GM21390 (cell line): ENCODE measurements around the gene CXCR5.
A peak's percentile ranks its signal among the peaks of the same experiment; 100 is the strongest.

ENCODE experiments used
- ATAC-seq: cut with Tn5 transposase; IDR thresholded peaks from one replicate; pipeline ENCODE4 v1.9.1; 2021; ENCODE audit not compliant: unreplicated experiment

CXCR5 gene

GRCh38 chr11:118876286-118876685, 7.4 kb upstream of the CXCR5 start:
- ATAC-seq = no peak

DNA sequence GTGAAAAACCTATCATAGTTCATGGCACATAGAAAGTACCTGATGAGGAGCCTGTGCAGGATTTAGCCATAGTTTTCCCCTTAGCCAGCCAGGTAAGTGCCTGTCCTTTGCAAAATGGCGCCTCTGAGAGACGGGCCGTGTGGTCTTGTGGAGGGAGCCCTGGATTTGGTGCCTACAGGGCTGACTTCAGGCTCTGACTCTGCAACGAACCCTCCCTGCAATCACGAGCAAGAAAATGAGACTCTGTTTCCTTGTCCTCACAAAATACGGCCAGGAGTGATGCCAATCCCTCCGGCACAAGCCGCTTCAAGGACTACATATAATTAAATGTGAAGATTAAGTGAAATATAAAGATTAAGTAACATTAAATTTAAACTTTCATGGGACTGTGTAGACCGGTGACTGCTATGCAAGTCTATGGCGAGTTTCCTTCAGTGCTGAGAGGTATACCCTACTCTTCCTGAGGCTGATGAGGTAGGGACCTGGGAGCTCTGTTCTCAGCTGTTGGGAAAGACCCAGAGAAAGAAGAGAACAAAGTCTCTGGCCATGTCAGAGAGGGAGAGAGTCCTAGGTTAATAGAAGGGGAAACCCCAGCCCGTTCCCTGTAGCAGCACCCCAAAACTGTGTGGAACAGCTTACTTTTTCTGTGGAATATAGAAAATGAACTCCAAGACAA, 6.1 kb upstream of the CXCR5 start:
- no peak for ATAC-seq

- no peak for ATAC-seq
Measured at GRCh38 chr11:118878163-118878563, 5.5 kb upstream of the CXCR5 start.

GRCh38 chr11:118881228-118881627, 2.5 kb upstream of the CXCR5 start:
- ATAC-seq = no peak

DNA sequence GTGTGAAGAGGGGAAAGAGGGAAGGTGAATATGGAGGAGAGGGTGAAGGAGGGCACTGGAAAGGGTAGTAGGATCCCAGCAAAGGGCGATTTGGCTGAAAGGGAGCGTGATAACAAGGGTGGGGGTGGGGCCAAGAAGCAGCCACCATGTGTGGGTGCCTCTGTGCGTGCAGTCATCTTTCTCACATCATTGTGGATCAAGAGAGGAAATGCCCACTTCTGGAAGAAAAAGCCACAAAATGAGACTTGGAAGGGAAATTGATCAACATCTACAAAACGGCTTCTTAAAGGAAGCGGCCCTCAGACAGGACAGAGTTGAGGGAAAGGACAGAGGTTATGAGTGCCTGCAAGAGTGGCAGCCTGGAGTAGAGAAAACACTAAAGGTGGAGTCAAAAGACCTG, 1.2 kb upstream of the CXCR5 start:
- ATAC-seq = no peak

DNA sequence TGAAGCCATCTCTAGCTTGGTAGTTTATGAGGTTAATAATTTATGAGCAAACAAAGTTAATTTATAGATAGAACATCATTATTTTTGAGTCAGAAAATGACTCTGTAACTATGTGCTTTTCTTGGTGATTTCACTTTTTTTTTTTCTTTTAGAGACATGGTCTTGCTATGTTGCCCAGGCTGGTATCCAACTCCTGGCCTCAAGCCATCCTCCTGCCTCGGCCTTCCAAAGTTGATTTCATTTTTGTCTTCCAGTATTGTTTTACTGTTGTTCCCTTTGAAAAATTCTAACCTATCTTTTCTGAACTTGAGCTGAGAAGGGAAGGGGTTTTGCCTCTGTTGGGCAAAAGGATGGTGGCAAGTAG, 706 bp upstream of the CXCR5 start:
- ATAC-seq = no peak

GRCh38 chr11:118884875-118885274, 1.2 kb downstream of the CXCR5 start:
- no peak for ATAC-seq

- no peak for ATAC-seq
Measured at GRCh38 chr11:118885319-118885718, 1.6 kb downstream of the CXCR5 start.

GRCh38 chr11:118885831-118886565, 2.3 kb downstream of the CXCR5 start:
- ATAC-seq = no peak

- no peak for ATAC-seq
Measured at GRCh38 chr11:118886681-118887111, 3.0 kb downstream of the CXCR5 start.

DNA sequence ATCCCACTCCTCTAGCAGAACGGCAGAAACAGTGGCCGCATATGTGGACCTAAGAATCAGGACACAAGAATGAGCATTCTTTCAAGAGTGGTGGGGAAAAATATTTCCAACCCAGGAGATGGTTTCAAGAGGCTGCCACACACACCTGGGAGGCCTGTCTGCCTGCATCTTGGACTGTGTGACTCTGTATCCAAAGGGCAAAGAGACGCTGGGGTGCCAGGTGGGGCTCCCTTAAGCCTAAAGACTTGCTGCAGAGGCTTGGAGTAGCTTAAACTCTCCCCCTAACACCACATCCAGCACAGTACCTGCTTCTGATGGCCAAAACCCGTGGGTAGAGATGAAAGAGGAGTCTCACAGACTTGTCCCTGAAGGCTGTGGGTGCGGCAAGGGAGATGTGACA, 3.5 kb downstream of the CXCR5 start:
- ATAC-seq = no peak

GRCh38 chr11:118888398-118888797, 4.7 kb downstream of the CXCR5 start:
- ATAC-seq = no peak

DNA sequence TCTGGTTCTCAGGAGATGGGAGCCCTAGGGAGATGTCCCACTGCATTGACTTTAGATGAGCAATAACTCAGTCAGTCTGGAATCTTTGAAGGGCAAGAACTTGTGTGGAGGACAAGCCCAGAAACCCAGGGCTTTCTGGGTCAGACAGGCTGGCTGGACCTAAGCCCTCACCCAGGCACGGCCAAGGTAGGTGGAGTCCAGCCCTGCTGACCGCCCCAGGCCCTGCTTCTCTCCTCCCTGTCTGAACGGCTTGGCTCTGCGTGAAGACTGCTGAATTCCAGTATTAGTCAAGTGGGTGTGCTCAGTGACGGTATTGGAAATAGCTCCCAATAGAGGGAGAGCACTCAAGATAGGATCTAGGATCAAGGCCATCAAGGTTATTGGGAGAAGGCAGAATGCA, 6.1 kb downstream of the CXCR5 start:
- ATAC-seq = no peak

- no peak for ATAC-seq
Measured at GRCh38 chr11:118892514-118892913, 8.8 kb downstream of the CXCR5 start.

DNA sequence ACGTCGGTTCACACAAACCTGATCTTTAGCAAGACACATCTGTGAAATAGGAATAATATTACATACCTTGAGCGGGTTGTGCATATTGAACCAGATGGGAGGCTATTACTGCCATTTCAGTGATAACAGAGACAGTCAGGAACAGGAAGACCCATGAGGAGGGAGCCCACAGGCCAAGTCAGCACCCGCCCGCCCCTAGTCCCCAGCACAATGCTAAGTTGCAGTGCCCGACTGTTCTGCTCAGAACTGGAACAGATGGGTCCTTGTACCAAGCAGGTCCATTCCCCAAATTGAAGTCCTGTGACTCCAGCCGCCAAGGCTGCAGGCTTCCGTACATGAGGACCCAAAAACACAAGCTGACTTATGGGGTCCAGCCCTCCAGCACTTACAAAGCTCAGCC, 9.3 kb downstream of the CXCR5 start:
- ATAC-seq = no peak

- no peak for ATAC-seq
Measured at GRCh38 chr11:118893662-118894061, 10.0 kb downstream of the CXCR5 start.

- ATAC-seq = no peak
Measured at GRCh38 chr11:118894192-118894591, 10.5 kb downstream of the CXCR5 start.

DNA sequence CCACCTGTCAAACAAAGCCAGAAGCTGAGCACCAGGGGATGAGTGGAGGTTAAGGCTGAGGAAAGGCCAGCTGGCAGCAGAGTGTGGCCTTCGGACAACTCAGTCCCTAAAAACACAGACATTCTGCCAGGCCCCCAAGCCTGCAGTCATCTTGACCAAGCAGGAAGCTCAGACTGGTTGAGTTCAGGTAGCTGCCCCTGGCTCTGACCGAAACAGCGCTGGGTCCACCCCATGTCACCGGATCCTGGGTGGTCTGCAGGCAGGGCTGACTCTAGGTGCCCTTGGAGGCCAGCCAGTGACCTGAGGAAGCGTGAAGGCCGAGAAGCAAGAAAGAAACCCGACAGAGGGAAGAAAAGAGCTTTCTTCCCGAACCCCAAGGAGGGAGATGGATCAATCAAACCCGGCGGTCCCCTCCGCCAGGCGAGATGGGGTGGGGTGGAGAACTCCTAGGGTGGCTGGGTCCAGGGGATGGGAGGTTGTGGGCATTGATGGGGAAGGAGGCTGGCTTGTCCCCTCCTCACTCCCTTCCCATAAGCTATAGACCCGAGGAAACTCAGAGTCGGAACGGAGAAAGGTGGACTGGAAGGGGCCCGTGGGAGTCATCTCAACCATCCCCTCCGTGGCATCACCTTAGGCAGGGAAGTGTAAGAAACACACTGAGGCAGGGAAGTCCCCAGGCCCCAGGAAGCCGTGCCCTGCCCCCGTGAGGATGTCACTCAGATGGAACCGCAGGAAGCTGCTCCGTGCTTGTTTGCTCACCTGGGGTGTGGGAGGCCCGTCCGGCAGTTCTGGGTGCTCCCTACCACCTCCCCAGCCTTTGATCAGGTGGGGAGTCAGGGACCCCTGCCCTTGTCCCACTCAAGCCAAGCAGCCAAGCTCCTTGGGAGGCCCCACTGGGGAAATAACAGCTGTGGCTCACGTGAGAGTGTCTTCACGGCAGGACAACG, 11.7 kb downstream of the CXCR5 start:
- peak; percentile 63 for ATAC-seq

DNA sequence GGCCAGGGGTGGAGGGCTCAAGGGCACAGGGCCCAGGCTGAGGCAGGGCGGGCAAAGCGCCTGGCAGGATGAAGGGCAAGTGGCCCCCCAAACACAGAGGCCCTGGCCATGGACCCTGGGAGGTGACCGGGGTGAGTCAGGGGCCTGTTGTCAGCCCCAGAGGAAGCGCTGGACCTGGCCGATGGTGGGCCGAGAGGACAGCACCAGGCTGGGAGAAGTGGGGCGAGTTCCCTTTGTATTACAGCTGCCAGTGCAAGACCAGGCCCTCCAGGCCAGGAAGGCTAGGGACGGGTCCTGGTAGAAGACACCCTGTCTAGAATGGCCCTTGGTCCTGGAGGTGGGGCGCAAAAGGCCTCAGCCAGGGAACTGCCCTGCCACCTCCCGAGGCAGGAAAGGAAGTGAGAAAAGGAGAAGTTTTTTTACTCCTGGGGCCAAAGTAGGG, 12.8 kb downstream of the CXCR5 start:
- no peak for ATAC-seq

- no peak for ATAC-seq
Measured at GRCh38 chr11:118896921-118897591, 13.4 kb downstream of the CXCR5 start.

DNA sequence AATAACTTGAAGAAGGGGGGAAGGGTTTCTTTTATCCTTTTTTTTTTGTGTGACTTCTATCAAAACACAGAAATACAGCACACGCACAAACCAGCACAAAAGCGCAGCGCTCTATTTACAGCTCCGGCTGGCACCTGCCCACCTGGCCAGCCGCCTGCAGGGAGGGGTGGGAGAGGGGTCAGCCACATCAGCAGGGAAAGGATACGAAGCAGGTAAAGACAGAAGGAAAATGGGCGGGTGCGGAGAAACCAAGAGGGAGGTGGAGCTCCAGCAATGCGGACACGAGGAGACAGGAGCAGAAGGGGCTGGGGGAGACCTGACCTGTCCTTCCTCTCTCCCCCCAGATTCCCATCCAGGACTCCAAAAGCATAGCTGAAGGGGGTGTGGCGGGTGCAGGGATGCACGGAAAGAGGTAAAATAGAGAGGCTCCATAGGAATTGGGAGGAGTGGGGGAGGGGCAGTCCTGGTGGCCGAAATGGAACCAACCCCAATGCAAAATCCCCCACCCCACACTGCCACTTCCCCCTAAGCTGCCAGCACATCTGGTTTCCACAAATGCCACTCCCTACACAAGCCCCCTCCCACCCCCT, 14.1 kb downstream of the CXCR5 start:
- no peak for ATAC-seq
